Measurements from ENCODE around the gene NELFA.
A peak's percentile ranks its signal among the peaks of the same experiment; 100 is the strongest.

The NELFA gene

GRCh38 chr4:2008921-2009650 is at the start of gene NELFA (continued):
- TF ChIP-seq ZNF707 (tag by site-specific recombination; IDR thresholded peaks at IDR 0.05), result no peak
- TF ChIP-seq REPIN1 (tag by site-specific recombination; IDR thresholded peaks at IDR 0.05; ENCODE audit: low read depth), result no peak
- no peak for TF ChIP-seq SALL2 (tag by site-specific recombination; IDR thresholded peaks at IDR 0.05; ENCODE audit: borderline replicate concordance)
- no peak for TF ChIP-seq GFI1B (tag by site-specific recombination; IDR thresholded peaks at IDR 0.05)
- no peak for TF ChIP-seq ZBTB7A (tag by site-specific recombination; IDR thresholded peaks at IDR 0.05; ENCODE audit: low read depth)
- TF ChIP-seq HIC1 (tag by site-specific recombination; IDR thresholded peaks at IDR 0.05), result peak; percentile 81
- TF ChIP-seq HOXA7 (CRISPR knock-in tag; IDR thresholded peaks at IDR 0.05; ENCODE audit: borderline replicate concordance), result no peak
- TF ChIP-seq EGR2 (tag by site-specific recombination; IDR thresholded peaks at IDR 0.05; ENCODE audit: low read depth), result no peak
- TF ChIP-seq ZSCAN5A (tag by site-specific recombination; IDR thresholded peaks at IDR 0.05), result peak; percentile 88
- TF ChIP-seq ZSCAN16 (tag by site-specific recombination; IDR thresholded peaks at IDR 0.05), result no peak
- no peak for TF ChIP-seq ZNF585B (tag by site-specific recombination; IDR thresholded peaks at IDR 0.05)
- TF ChIP-seq KLF16 (tag by site-specific recombination; IDR thresholded peaks at IDR 0.05), result peak; percentile 64; the same call in 1 of the 2 replicates
- no peak for TF ChIP-seq AEBP2 (tag by site-specific recombination; IDR thresholded peaks at IDR 0.05; ENCODE audit: borderline replicate concordance)
- TF ChIP-seq PBX3 (CRISPR knock-in tag; IDR thresholded peaks at IDR 0.05), result peak; percentile 63; the same call in 1 of the 2 replicates
- peak; percentile 96; the same call in 1 of the 2 replicates for TF ChIP-seq ZNF561 (tag by site-specific recombination; IDR thresholded peaks at IDR 0.05; ENCODE audit: borderline replicate concordance)
- no peak for TF ChIP-seq ZNF830 (tag by site-specific recombination; IDR thresholded peaks at IDR 0.05; ENCODE audit: low read depth)
- no peak for TF ChIP-seq RBAK (tag by site-specific recombination; IDR thresholded peaks at IDR 0.05)
- no peak for TF ChIP-seq ZNF785 (tag by site-specific recombination; IDR thresholded peaks at IDR 0.05)
- no peak for TF ChIP-seq ZNF133 (tag by site-specific recombination; IDR thresholded peaks at IDR 0.05)
- TF ChIP-seq PRDM6 (tag by site-specific recombination; IDR thresholded peaks at IDR 0.05), result no peak
- TF ChIP-seq SCRT1 (tag by site-specific recombination; IDR thresholded peaks at IDR 0.05; ENCODE audit: borderline replicate concordance), result no peak
- TF ChIP-seq ZNF544 (tag by site-specific recombination; IDR thresholded peaks at IDR 0.05), result no peak
- no peak for TF ChIP-seq ZNF416 (tag by site-specific recombination; IDR thresholded peaks at IDR 0.05)
- peak; percentile 61; the same call in 1 of the 2 replicates for TF ChIP-seq ZFP69B (tag by site-specific recombination; IDR thresholded peaks at IDR 0.05)
- no peak for TF ChIP-seq ZNF558 (tag by site-specific recombination; IDR thresholded peaks at IDR 0.05)
- TF ChIP-seq YY1 (tag by site-specific recombination; IDR thresholded peaks at IDR 0.05), result peak; percentile 100
- peak; percentile 61; the same call in 1 of the 2 replicates for TF ChIP-seq ZBTB1 (tag by site-specific recombination; IDR thresholded peaks at IDR 0.05)
- TF ChIP-seq PRDM4 (tag by site-specific recombination; IDR thresholded peaks at IDR 0.05), result peak; percentile 28; the same call in 1 of the 2 replicates
- no peak for TF ChIP-seq ZNF174 (tag by site-specific recombination; IDR thresholded peaks at IDR 0.05)
- no peak for TF ChIP-seq ZNF624 (tag by site-specific recombination; IDR thresholded peaks at IDR 0.05)

Measured in HEK293 (cell line).